ENCODE measurements around the gene PAFAH1B1.

Gene PAFAH1B1

GRCh38 chr17:2712300-2713043 is 119.0 kb downstream of the PAFAH1B1 start:
- Histone ChIP-seq H3K36me3 (replicated peaks) (no peaks in the 10 kb centered on the region), H3K27me3 (replicated peaks) (no peaks in the 10 kb centered on the region), H3K27ac (no peak overlapping the region), H3K4me3 (ENCODE audit: low read depth, low read length) (peak overlapping the region; percentile 68)
- no peak for DNase-seq
- TF ChIP-seq, protein P1, sequence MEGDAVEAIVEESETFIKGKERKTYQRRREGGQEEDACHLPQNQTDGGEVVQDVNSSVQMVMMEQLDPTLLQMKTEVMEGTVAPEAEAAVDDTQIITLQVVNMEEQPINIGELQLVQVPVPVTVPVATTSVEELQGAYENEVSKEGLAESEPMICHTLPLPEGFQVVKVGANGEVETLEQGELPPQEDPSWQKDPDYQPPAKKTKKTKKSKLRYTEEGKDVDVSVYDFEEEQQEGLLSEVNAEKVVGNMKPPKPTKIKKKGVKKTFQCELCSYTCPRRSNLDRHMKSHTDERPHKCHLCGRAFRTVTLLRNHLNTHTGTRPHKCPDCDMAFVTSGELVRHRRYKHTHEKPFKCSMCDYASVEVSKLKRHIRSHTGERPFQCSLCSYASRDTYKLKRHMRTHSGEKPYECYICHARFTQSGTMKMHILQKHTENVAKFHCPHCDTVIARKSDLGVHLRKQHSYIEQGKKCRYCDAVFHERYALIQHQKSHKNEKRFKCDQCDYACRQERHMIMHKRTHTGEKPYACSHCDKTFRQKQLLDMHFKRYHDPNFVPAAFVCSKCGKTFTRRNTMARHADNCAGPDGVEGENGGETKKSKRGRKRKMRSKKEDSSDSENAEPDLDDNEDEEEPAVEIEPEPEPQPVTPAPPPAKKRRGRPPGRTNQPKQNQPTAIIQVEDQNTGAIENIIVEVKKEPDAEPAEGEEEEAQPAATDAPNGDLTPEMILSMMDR (IDR thresholded peaks at IDR 0.05; ENCODE audit: low read depth, low read length, missing control alignments), result no peak
- in situ Hi-C loops (cut with HindIII; ENCODE audit: low pct_ligation_motif_present, low sequenced_read_pairs), result no loop called here

GRCh38 chr17:2713881-2714280 is 120.4 kb downstream of the PAFAH1B1 start:
- Histone ChIP-seq H3K27me3 (replicated peaks) (no peaks in the 10 kb centered on the region), H3K36me3 (replicated peaks) (no peaks in the 10 kb centered on the region), H3K4me3 (ENCODE audit: low read depth, low read length) (no peak overlapping the region), H3K27ac (no peak overlapping the region)
- TF ChIP-seq, protein P1 (IDR thresholded peaks at IDR 0.05; ENCODE audit: low read depth, low read length, missing control alignments), result no peak
- no peak for DNase-seq
- in situ Hi-C loops (cut with HindIII; ENCODE audit: low pct_ligation_motif_present, low sequenced_read_pairs), result no loop called here

DNA sequence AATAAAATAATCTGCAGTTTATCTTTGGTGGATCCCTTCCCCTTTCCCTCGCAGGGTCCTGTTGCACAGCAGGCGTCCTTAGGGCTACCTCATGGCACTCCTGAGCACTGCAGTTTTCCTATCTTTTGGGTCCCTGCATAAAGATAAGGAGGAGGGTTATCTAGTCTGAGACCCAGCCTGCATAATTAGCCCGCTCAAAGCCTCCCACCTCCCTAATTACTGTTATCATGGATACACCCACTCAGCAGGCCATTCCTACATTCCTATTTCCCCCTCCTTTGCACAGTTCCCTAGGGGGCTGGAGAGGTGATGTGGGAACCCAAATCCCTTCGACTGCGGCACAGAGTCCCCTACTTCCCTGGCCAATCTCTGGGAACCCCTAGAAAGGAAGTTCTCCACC is 123.2 kb downstream of the PAFAH1B1 start:
- TF ChIP-seq, protein P1 (IDR thresholded peaks at IDR 0.05; ENCODE audit: low read depth, low read length, missing control alignments), result no peak

DNA sequence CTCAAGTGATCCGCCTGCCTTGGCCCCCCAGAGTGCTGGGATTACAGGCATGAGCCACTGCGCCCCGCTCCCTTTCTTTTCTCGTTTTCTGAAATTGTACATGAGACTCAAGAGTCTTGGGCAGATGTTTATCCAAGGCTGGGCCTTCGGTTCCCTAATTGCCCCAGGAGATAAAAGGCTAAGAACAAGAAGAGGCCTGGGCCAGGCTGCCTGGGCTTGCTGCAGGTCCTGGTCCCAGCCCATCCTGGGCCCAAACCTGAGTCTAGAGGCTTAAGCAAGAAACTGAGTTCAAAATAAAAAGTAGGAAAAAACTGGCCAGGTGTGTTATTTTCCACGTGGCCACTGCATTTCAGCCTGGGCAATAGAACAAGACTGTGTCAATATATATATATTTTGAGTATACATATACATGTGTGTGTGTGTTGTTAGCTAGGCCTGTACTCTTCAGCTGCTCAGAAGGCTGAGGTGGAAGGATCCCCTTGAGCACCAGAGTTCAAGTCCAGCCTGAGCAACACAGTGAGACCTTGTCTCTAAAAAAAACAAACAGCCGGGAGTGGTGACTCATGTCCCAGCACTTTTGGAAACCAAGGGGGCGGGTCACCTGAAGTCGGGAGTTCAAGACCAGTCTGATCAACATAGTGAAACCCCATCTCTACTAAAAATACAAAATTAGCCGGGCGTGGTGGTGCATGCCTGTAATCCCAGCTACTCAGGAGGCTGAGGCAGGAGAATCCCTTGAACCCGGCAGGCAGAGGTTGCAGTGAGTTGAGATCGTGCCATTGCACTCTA is 124.9 kb downstream of the PAFAH1B1 start:
- Histone ChIP-seq H3K27me3 (replicated peaks) (peaks cover 5% of the 10 kb centered on the region), H3K36me3 (replicated peaks) (no peaks in the 10 kb centered on the region), H3K4me3 (ENCODE audit: low read depth, low read length) (no peak overlapping the region), H3K27ac (no peak overlapping the region)
- in situ Hi-C loops (cut with HindIII; ENCODE audit: low pct_ligation_motif_present, low sequenced_read_pairs), result no loop called here
- no peak for DNase-seq
- TF ChIP-seq, protein P1 (IDR thresholded peaks at IDR 0.05; ENCODE audit: low read depth, low read length, missing control alignments), result no peak

More for the DNA sequence above, 123.2 kb downstream of the PAFAH1B1 start:
- Histone ChIP-seq H3K27ac (no peak overlapping the region), H3K27me3 (replicated peaks) (no peaks in the 10 kb centered on the region), H3K36me3 (replicated peaks) (no peaks in the 10 kb centered on the region), H3K4me3 (ENCODE audit: low read depth, low read length) (no peak overlapping the region)
- DNase-seq, result no peak
- in situ Hi-C loops (cut with HindIII; ENCODE audit: low pct_ligation_motif_present, low sequenced_read_pairs), result no loop called here

DNA sequence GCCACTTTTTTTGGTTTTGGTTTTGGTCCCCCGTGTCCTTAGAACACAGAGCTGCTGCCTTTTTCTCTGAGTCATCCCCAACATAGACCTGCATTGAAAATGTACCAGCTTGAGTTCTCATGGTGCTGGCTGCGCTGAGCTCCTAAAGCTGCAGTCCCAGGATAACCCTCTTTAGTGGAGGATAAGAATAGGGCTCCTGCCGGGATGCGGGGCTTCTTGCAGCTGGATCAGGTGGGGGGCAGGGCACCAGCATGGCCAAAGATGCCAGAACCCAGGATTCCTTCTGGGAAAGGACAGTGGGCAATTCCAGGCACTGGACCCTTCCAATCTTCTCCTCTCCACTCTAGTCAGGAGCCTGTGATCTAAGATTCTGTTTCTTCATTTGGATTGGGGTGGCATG is 126.4 kb downstream of the PAFAH1B1 start:
- DNase-seq, result no peak
- no peak overlapping the region for H3K4me3 ChIP-seq (ENCODE audit: low read depth, low read length)
- in situ Hi-C loops (cut with HindIII; ENCODE audit: low pct_ligation_motif_present, low sequenced_read_pairs), result no loop called here
- H3K27me3 ChIP-seq (replicated peaks), result peaks cover 15% of the 10 kb centered on the region
- H3K36me3 ChIP-seq (replicated peaks), result no peaks in the 10 kb centered on the region
- TF ChIP-seq, protein P1 (IDR thresholded peaks at IDR 0.05; ENCODE audit: low read depth, low read length, missing control alignments), result no peak
- no peak overlapping the region for H3K27ac ChIP-seq
